AG09309 (cell line): ENCODE data around the gene NRL.

Experiments
- DNase-seq: peaks from one replicate; pipeline ENCODE4 v3.0.0-alpha.2; 2010; ENCODE audit warnings: low read depth
- H3K4me3 ChIP-seq: 2 replicates; pipeline ENCODE4 v1.5.1; 2011; ENCODE audit warnings: mild to moderate bottlenecking, low read depth, low read length, moderate library complexity; ENCODE audit not compliant: control insufficient read depth
- TF ChIP-seq, protein P1 (sequence below): IDR thresholded peaks from 2 replicates; pipeline ENCODE4 v1.5.1; 2011; ENCODE audit warnings: mild to moderate bottlenecking, low read depth, low read length, inconsistent platforms; ENCODE audit not compliant: insufficient read depth, control insufficient read depth; ENCODE audit errors: missing control alignments

The NRL gene

DNA sequence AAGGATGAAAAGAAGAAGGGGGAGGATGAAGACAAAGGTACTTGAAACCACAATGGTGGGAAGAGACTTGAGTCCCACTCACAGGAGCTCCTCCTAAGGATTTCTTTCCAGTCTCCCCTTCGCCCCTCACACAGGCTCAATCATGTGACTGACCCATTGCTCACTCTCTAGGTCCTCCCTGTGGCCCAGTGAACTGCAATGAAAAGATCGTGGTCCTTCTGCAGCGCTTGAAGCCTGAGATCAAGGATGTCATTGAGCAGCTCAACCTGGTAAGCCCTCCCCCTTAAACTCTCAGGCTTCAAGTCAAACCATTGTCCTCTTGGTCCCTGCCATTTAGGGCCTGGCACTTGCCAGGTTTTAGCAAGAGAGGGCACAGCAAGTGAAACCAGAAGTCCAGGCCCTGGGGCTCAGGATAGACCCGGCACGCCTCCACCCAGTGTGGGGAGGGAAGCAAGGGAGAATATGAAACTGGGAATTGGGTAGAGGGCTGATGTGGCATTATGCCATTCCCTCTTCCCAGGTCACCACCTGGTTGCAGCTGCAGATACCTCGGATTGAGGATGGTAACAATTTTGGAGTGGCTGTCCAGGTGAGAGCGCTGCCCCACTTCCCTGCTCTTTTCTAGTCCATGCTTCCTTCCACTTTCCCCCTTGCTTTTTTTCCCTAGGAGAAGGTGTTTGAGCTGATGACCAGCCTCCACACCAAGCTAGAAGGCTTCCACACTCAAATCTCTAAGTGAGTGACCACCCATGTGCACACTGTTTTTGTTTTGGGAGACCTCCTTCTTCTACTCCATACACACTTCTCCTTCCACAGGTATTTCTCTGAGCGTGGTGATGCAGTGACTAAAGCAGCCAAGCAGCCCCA lies 23.0 kb upstream of the NRL start:
- TF ChIP-seq, protein P1, sequence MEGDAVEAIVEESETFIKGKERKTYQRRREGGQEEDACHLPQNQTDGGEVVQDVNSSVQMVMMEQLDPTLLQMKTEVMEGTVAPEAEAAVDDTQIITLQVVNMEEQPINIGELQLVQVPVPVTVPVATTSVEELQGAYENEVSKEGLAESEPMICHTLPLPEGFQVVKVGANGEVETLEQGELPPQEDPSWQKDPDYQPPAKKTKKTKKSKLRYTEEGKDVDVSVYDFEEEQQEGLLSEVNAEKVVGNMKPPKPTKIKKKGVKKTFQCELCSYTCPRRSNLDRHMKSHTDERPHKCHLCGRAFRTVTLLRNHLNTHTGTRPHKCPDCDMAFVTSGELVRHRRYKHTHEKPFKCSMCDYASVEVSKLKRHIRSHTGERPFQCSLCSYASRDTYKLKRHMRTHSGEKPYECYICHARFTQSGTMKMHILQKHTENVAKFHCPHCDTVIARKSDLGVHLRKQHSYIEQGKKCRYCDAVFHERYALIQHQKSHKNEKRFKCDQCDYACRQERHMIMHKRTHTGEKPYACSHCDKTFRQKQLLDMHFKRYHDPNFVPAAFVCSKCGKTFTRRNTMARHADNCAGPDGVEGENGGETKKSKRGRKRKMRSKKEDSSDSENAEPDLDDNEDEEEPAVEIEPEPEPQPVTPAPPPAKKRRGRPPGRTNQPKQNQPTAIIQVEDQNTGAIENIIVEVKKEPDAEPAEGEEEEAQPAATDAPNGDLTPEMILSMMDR, result no peak
- H3K4me3 ChIP-seq, result no peak overlapping the region
- no peak for DNase-seq

DNA sequence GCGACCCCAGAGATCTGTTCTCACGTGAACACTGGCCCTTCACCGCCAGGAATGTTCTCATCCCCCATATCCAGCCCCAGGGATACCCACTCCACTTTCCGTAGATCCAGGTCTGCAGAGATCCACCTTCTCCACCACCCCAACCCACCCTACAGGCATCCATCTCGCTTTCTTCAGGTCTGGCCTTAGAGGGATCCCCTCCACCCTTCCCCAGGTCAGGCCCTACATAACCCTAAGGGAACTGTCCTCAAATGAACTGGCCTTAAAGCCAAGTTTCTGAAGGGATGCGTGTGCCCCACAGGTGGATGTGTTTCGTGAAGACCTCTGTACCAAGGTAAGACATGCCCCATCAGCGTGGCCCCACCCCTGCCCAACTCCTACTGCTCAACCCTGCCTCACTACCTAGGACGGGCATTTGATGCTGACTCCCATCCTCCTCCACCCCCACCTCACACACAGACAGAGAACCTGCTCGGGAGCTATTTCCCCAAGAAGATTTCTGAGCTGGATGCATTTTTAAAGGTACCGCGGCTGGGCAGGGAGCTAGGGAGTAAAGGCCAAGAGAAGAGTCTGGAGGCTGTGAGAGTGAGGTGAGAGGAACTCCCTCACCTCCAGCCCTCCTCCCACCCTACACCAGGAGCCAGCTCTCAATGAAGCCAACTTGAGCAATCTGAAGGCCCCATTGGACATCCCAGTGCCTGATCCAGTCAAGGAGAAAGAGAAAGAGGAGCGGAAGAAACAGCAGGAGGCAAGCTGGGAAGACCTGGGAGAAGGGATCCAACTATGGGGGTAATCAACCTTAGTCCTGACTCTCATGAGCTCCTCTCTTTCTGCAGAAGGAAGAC lies 22.2 kb upstream of the NRL start:
- TF ChIP-seq, protein P1, result no peak
- peak overlapping the region; percentile 61 for H3K4me3 ChIP-seq
- DNase-seq, result no peak

DNA sequence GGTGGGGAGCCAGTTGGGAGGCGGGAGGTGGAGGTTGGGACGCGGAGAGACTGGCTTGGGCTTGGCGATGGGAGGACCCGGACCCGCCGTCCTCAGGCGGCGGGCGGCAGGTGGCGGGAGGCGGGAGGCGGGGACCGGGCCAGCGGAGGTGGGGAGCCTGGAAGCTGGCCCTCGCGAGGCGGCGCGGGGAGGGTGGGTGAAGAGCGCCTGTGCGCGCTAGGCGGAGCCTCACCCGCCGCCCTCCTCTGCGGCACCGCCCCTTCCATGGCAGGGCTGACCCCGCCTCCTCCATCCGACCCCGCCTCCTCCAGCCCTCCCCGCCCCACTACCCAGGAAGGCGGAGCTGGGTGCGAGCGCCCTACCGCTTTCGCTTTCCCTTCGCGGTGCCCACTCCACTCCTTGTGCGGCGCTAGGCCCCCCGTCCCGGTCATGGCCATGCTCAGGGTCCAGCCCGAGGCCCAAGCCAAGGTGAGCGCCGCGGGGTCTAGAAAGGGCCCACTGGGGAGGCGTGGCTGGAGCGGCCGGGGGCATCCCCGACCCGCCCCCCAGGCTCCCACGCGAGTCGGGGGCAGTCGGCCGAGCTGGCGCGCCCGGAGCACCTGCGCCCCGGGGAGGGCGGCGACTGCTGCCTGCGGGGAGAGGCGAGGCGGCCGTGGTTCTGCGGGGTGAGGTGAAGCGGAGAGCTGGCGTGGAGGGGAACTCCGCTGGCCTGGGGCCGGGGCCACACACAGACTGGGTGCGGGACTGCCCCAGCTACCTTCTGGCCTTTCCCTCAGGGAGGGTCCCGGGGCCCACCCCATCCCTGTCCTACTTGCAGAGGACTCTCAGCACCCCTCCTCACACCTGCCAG lies 21.3 kb upstream of the NRL start, which contains the start of gene PSME1:
Gene PSME1, plus strand, starts transcription at position 361 of the 850 bp plus-strand sequence. Its CDS starts 69 bp downstream, at position 430.
- peak; percentile 27 for DNase-seq
- TF ChIP-seq, protein P1, result no peak
- H3K4me3 ChIP-seq, result peak within 1 kb of the TSS; percentile 61

DNA sequence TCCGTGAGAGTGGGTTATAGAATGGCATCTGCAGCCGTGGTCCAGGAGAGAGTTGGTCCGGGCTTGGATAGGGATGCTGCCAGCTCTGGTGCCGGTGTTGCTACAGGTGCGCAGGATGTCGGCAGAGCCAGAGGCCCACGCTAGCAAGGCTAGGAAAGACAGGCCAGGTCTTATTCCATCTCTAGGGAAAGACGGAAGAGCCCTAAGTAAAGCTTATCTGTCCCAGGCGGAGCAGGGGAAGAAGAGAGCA lies 20.8 kb upstream of the NRL start:
- H3K4me3 ChIP-seq, result peak overlapping the region; percentile 61
- TF ChIP-seq, protein P1, result no peak
- DNase-seq, result no peak

DNA sequence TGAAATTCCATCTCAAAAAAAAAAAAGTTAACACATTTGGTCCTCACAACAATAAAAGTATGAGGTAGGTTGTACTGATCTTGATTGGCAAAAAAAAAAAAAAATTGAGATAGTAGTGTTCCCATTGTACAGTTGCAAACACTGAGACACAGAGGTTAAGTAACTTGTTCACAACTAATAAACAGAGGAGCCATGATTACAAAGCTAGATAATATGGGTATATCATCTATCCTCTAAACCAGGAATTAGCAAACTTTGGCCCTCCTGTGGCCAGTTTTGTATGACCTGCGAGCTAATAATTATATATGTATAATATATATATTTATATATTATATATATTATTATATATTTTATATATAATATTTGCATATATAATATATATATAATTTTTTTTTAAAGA lies 19.0 kb upstream of the NRL start:
- TF ChIP-seq, protein P1, result no peak
- no peak overlapping the region for H3K4me3 ChIP-seq
- no peak for DNase-seq

DNA sequence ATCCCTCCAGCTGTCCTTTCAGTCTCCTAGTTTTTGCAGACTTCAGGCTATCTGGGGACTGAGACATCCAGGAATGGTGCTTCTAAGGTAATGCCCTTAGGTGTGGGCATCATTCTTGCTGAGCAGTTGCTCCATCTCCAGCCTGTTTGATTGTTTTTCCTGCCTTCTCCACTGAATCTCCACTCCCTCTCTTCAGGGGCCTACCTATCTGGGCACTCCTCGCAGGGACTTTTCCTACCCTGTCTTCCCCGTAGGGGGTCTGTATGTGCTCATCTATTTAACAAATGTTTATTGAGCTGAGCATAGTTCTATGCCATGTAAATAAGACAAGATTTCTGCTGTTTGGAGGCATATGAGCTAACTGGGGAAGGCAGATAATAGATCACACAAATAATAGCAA lies 18.2 kb upstream of the NRL start:
- TF ChIP-seq, protein P1, result no peak
- no peak overlapping the region for H3K4me3 ChIP-seq
- no peak for DNase-seq
